GM18858 (cell line): Measurements from ENCODE around the gene AVPR2.

ENCODE experiments used
- ATAC-seq: cut with Tn5 transposase; IDR thresholded peaks from one replicate; pipeline ENCODE4 v1.9.1; 2021; ENCODE audit not compliant: unreplicated experiment

AVPR2 gene

GRCh38 chrX:153911798-153912197, 7.3 kb downstream of the AVPR2 start:
- ATAC-seq = no peak

GRCh38 chrX:153913211-153913610, 8.7 kb downstream of the AVPR2 start:
- no peak for ATAC-seq

DNA sequence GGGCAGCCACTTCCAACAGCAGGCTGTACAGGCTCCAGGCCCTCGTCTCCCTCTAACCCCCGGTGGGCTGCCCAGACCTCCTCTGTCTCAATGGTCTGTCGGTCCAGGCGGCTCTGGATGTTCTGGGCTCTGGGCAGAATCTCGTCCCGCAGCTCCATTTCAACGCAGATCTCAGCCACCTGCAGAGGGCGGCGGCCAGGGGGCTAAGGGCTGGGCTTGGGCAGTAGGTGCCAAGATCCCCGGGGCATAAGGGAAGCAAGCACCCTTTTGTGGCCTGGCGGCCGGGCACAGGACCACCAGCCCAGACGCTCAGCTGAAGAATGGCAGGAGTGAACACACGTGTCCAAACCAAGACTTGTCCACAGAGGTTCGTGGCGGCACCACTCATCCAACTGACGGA, 9.2 kb downstream of the AVPR2 start:
- ATAC-seq = no peak

- ATAC-seq = no peak
These were observed 13.4 kb downstream of the AVPR2 start for GRCh38 chrX:153917869-153918268.

DNA sequence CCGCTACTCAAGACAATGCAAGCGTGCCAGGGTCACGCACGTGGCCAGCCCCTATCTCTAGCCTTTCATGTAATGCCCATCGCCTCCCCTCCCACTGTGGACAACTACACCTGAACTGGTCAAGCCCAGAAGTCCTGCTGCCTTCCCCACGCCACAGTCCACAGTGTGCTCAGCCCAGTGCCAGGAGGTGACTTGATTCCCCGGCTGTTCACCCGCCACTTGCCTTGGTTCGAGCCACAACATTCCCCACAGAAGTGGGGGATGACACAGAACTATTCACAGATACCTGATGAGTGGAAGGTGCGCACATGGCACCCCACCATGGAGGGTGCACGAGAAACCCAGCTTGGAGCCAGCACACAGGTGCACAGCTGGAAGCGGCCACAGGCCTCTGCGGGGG, 14.8 kb downstream of the AVPR2 start:
- no peak for ATAC-seq

GRCh38 chrX:153920546-153920945, 16.1 kb downstream of the AVPR2 start:
- no peak for ATAC-seq

- ATAC-seq = no peak
These were observed 16.6 kb downstream of the AVPR2 start for GRCh38 chrX:153921070-153921469.

DNA sequence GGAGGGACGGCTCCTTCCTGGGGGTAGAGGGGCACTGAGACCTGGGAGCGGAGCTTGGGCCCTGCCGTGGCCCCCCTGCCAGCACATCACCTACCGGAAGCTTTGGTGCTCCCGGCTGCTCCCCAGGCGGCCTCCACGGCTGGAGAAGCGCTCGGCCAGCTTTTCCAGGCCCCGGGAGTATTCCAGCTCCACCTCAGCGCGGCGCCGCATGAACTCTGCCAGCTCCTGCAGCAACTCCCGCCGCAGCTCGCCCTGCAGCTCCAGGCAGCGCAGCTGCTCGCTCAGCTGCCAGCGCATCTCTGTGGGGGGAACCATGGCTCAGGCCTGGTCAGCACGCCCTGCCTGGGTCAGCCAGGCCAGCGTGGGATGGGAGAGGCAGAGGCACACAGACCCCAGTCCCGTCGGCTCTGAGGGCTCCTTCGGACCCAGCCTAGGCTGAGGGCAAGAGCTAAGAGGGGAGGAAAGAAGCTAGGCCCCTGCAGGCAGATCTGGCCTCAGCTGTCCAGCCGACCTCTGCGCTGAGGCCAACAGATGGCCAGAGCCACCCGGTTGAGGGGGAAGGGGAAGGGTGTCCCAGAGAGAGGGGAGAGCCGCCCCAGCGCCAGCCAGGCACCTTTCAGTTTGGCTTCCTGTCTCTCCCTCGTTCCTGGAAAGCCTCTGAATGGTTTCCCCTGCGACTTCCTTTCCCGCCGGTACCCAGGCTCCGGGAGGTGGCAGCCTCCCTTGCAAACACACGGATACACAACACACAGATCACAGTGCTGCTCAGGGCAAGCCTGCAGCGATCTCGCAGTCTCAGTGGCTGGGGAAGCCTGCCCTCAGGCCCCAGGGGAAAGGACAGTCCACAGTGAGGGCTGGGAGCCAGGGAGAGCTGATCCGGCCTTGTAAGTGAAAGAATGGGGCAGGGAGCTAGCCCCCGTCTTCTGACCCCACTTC, 17.3 kb downstream of the AVPR2 start:
- ATAC-seq = no peak

DNA sequence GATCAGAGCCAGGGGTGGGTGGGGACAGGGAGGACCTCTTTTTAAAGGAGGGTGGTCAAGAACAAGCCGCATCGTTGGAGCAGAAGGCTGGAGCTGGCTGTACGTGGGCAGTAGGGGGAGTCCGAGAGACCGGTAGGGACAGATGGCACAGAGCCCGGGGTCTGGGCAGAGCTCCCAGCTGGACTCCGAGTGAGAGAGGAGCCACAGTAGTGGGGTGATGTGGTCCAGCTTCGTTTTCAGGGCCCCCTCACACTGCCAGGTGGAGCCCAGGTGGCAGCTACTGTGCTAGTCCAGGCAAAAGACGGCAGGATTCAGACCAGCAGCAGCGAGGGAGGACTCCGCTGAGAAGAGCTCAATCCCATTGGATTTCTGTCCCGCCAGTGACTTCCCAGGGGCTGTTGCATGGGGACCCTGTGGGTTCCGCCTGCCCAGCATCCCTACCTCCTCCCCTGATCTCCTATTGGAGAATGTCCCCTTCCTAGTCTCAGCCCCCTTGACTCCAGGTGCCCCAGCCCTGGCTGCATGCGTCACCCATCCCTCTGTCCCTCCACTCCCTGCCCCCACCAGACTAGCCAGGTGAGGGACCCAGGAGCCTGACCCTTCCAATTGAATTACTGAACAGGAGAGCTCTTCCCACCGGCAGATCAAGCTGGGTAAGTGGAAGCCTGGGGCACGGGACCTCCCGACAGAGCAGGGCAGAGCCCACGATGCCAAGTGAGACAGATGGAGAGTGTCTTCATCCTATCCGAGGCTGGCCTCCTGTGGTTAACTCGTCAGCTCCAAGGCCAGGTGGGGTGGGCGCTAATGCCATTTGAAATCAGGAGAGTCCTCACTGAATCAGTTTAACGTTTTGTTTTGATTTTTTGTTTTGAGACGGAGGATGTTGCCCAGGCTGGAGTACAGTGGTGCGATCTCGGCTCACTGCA, 18.7 kb downstream of the AVPR2 start:
- ATAC-seq = no peak

DNA sequence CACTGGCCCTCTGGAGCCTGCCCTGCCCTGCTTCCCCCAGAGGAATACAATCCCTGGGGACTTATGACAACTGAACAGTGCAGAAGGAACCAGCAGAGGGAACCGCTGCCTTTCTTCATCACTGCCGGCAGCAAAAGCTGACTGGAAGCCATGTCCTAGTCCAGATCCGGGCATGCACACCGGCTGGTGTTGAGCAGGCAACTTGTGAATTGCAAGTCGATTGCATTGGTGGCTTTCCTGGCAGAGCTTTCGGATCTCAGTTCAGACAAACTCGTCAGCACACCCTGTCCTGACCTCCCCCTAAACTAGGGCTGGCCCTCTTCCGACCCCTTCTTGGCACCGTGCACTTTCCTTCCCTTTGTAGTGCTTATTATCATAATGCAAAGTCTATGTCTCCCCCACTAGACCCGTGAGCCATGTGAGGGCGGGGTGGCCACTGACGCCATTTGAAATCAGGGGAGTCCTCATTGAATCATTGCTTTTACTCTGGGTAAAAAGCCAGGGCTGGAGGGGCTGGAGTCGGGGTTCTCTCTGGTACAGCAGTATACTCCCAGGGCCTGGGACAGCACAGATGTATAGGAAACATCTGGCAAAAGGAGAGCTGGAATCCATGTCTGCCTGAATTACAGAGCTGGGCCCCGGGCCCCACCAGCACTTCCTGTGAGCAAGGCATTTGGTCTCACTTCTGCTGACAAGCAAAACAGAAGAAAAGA, 19.8 kb downstream of the AVPR2 start:
- ATAC-seq = no peak

DNA sequence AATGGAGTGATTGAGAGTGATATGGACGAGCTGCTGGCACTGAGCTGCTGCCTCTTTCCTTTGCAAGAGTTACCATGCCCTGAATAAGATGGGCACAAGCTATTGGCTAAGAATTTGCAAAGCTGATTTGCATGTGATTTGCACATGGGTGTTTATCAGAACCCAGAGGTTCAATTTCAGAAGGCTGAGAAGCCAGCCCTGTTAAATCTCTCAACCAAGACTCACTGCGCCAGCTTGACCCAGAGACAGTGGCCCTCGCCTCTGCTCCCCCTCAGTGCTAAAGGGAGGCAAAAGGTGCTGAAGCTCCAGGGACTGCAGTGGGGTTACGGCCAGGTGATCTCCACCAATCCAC, 20.9 kb downstream of the AVPR2 start:
- ATAC-seq = no peak

GRCh38 chrX:153925739-153926551, 21.5 kb downstream of the AVPR2 start, which contains the start of gene ARHGAP4:
TSS of gene ARHGAP4 (minus strand) at chrX:153926264. CDS start at chrX:153926202, 62 bp downstream.
- ATAC-seq = no peak

GRCh38 chrX:153926552-153926857, 22.0 kb downstream of the AVPR2 start:
- ATAC-seq = no peak

DNA sequence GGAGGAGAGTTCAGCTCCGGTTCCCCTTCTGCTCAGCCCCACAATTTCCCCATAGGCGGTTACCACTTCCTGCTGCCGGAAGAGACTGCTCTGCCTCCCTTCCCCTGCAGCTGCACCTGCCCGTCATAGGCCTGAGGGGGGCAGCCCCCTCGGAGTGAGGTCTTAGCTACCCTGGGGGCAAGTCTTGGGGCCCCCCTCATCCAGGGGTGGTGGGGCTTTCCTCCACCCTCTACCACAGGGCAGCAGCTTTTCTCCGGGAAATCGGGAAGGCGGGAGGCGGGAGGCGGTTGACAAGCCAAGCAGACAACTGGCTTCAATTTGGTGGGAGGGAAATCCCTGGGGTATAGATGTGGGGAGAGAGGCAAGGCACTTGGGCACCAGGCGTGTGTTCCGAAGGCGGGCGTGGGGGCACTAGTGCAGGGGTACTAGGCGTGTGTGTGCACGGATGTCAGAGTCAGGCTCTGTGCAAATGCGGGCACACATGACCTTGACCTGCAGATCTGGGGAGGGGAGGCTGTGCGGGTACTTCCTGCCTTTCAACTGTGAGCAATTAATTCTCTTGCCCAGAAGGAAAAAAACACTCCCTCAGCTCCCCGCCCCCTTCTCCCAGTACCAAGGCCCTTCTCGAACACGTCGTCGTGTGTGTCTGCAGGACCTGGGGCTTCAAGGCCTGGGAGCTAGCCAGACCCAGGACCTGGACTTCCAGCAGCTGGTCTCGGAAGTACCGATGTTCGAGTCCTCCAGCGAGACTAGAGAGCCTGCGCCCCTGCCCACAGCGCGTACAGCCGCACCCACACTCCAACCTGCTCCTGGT, 22.6 kb downstream of the AVPR2 start:
- ATAC-seq = peak; percentile 33

- no peak for ATAC-seq
These were observed 23.1 kb downstream of the AVPR2 start for GRCh38 chrX:153927672-153927921.

DNA sequence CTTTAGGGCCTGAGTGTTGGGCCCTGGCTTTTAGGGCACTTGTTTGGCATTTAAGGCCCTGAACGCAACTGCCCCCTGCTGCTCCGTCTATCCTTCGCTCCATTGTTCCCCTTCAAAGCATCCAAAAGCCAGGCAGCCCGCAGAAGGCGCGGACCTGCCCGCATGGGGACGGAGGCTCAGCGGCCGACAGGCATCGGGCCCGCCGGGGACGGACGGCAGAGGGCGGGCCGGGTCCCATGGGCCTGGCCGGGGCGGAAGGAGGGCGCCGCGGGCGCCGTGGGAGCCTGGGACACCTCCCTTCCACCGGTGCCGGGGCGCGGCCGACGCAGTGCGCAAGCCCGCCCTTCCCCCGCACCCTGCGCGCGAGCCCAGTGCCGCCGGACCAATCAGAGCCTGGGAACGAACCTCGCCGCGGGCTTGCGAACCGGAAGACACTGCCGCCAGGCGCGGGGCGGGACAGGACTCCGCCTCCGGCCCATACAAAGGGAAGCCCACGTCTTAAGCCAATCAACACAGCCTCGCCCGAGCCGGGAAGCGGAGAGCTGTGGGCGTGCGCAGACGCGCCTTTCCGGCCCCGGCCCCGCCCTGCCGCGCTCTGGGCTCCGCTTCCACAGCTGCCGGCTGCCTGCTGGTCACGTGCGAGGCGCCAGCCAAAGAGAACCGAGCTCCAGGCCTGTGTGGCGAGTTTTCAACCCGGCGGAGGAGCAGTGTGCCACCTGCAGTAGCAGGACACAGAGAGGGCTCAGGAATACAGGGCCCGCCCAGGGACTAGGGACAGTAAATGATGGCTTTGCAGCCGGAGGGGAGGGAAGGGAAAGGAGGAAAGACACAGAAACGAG, 23.7 kb downstream of the AVPR2 start:
- ATAC-seq = peak; percentile 85

DNA sequence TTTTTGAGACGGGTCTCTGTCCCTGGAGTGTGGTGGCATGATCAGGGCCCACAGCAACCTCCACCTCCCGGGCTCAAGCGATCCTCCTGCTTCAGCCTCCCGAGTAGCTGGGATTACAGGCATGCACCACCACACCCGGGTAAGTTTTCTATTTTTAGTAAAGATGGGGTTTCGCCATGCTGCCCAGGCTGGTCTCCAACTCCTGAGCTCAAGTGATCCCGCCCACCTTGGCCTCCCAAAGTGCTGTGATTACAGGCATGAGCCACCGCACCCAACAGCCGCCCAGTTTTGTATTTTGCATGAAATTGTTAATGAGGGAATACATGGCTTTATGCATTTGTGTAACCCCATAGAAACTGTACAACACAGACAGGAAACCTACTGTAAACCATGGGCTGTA, 24.4 kb downstream of the AVPR2 start:
- ATAC-seq = no peak

- no peak for ATAC-seq
These were observed 25.1 kb downstream of the AVPR2 start for GRCh38 chrX:153929576-153929975.
